Ovary (tissue), 3 donors: ENCODE data around the gene ALPK3.
"Not testable (repeated sequence)": the region's sequence is repeated elsewhere in the genome, so short reads cannot be mapped to it uniquely, and the experiment has no call there.

Source experiments
- EP300 ChIP-seq: sonication (generic); formaldehyde crosslinking; IDR thresholded peaks from one replicate; pipeline ENCODE4 v1.6.1; 2017; ENCODE audit warnings: antibody characterized with exemption
- TF ChIP-seq, protein P1 (sequence below), 3 donors: fragments of 450-650 bp in 2 of 3; fragments of 200-600 bp in 1 of 3; IDR thresholded peaks; one replicate each; pipeline versions ENCODE4 v1.5.1 to v1.8.0; 2016 to 2022; ENCODE audit warnings: antibody characterized with exemption in 3 of 3, mild to moderate bottlenecking in 1 of 3
- donor health status: DM: no; HTN: no; CAD: no.

- TF ChIP-seq, protein P1, sequence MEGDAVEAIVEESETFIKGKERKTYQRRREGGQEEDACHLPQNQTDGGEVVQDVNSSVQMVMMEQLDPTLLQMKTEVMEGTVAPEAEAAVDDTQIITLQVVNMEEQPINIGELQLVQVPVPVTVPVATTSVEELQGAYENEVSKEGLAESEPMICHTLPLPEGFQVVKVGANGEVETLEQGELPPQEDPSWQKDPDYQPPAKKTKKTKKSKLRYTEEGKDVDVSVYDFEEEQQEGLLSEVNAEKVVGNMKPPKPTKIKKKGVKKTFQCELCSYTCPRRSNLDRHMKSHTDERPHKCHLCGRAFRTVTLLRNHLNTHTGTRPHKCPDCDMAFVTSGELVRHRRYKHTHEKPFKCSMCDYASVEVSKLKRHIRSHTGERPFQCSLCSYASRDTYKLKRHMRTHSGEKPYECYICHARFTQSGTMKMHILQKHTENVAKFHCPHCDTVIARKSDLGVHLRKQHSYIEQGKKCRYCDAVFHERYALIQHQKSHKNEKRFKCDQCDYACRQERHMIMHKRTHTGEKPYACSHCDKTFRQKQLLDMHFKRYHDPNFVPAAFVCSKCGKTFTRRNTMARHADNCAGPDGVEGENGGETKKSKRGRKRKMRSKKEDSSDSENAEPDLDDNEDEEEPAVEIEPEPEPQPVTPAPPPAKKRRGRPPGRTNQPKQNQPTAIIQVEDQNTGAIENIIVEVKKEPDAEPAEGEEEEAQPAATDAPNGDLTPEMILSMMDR (IDR thresholded peaks at IDR 0.05) = not testable (repeated sequence)
- not testable (repeated sequence) for TF ChIP-seq EP300
Measured at GRCh38 chr15:84877701-84878100, 60.5 kb downstream of the ALPK3 start.
